ENCODE measurements around the gene SLAMF1. TPM values are rescaled to one million over a fixed set of nuclear protein-coding genes. Genes with fewer than 3 reads are reported as not detected.

The SLAMF1 gene
- total and polyA plus RNA-seq, 4 donors = 0.09 to 1.1 (median 0.17) TPM

GRCh38 chr1:160681891-160682140 lies 35.0 kb upstream of the SLAMF1 start:
- H3K36me3 ChIP-seq (ENCODE audit: control insufficient read depth in 4 of 4, insufficient read depth in 3 of 4, low read depth in 1 of 4, low read length in 3 of 4) = no peaks in the 10 kb centered on the region
- DNase-seq (ENCODE audit: low spot score) = no peak
- no peak overlapping the region for H3K4me3 ChIP-seq (ENCODE audit: low read depth in 1 of 3, low read length in 3 of 3)
- TF ChIP-seq YY1 (IDR thresholded peaks at IDR 0.05) (no peak), GABPA (IDR thresholded peaks at IDR 0.05 in 1 of 2, conservative IDR thresholded peaks at IDR 0.05 in 1 of 2) (no peak), FOXA1 (IDR thresholded peaks at IDR 0.05) (no peak), CTCF (IDR thresholded peaks at IDR 0.05; ENCODE audit: low read depth, low read length, missing input control) (no peak), RXRA (IDR thresholded peaks at IDR 0.05) (no peak), ZBTB33 (IDR thresholded peaks at IDR 0.05) (no peak), TAF1 (conservative IDR thresholded peaks at IDR 0.05) (no peak), NR2F2 (IDR thresholded peaks at IDR 0.05) (no peak), HNF4A (conservative IDR thresholded peaks at IDR 0.05) (no peak), MAX (IDR thresholded peaks at IDR 0.05) (no peak), ATF3 (IDR thresholded peaks at IDR 0.05) (no peak), REST (IDR thresholded peaks at IDR 0.05) (no peak), HNF4G (IDR thresholded peaks at IDR 0.05) (no peak)
- H3K9ac ChIP-seq (ENCODE audit: low read depth in 1 of 2, low read length in 2 of 2) = no peak overlapping the region
- H3K27me3 ChIP-seq (ENCODE audit: control insufficient read depth in 4 of 4, insufficient read depth in 4 of 4, low read length in 3 of 4) = no peaks in the 10 kb centered on the region
- no peaks in the 10 kb centered on the region for H3K9me3 ChIP-seq (ENCODE audit: control insufficient read depth in 4 of 4, low read length in 3 of 4)
- WGBS = 92% methylated on average over 3 of the region's 3 CpGs
- no peak overlapping the region for H3K27ac ChIP-seq (ENCODE audit: low read depth in 1 of 2, low read length in 2 of 2)
- H3K4me1 ChIP-seq (ENCODE audit: control insufficient read depth in 4 of 4, insufficient read depth in 4 of 4, low read length in 3 of 4) = no peaks in the 10 kb centered on the region

- Histone ChIP-seq H3K27ac (ENCODE audit: low read depth in 1 of 2, low read length in 2 of 2) (no peak overlapping the region), H3K27me3 (ENCODE audit: control insufficient read depth in 4 of 4, insufficient read depth in 4 of 4, low read length in 3 of 4) (no peaks in the 10 kb centered on the region), H3K4me3 (ENCODE audit: low read depth in 1 of 3, low read length in 3 of 3) (no peak overlapping the region), H3K9ac (ENCODE audit: low read depth in 1 of 2, low read length in 2 of 2) (no peak overlapping the region), H3K4me1 (ENCODE audit: control insufficient read depth in 4 of 4, insufficient read depth in 4 of 4, low read length in 3 of 4) (no peaks in the 10 kb centered on the region), H3K36me3 (ENCODE audit: control insufficient read depth in 4 of 4, insufficient read depth in 3 of 4, low read depth in 1 of 4, low read length in 3 of 4) (no peaks in the 10 kb centered on the region), H3K9me3 (ENCODE audit: control insufficient read depth in 4 of 4, low read length in 3 of 4) (no peaks in the 10 kb centered on the region)
- TF ChIP-seq RAD21 (IDR thresholded peaks at IDR 0.05) (peak; percentile 59 to 73), MAX (IDR thresholded peaks at IDR 0.05) (no peak), CTCF (IDR thresholded peaks at IDR 0.05; ENCODE audit: low read depth, low read length, missing input control) (peak; percentile 41), NR2F2 (IDR thresholded peaks at IDR 0.05) (no peak)
- DNase-seq (ENCODE audit: low spot score) = peak; percentile 66
- 68% methylated on average over 10 of the region's 10 CpGs for WGBS
Observed at GRCh38 chr1:160681066-160681890, 34.4 kb upstream of the SLAMF1 start.
